Type B pancreatic cell (in vitro differentiated cells): Measurements from ENCODE around the gene MMP19. TPM values are rescaled to one million over a fixed set of nuclear protein-coding genes. Genes with fewer than 3 reads are reported as not detected.
"Not testable (repeated sequence)": the region's sequence is repeated elsewhere in the genome, so short reads cannot be mapped to it uniquely, and the experiment has no call there.

Experiments
- DNase-seq: peaks from one replicate; pipeline ENCODE4 v3.0.0; 2021; ENCODE audit warnings: mixed read lengths; ENCODE audit not compliant: unreplicated experiment; ENCODE audit errors: extremely low spot score
- H3K27ac Mint-ChIP-seq: 2 replicates; pipeline ENCODE4 v1.8.0; 2021; ENCODE audit warnings: mild to moderate bottlenecking, mixed read lengths
- H3K27me3 Mint-ChIP-seq: 2 replicates; pipeline ENCODE4 v1.8.0; 2021; ENCODE audit warnings: mixed read lengths
- H3K36me3 Mint-ChIP-seq: 2 replicates; pipeline ENCODE4 v1.8.0; 2021; ENCODE audit warnings: mixed read lengths
- H3K4me1 Mint-ChIP-seq: one replicate; pipeline ENCODE4 v1.8.0; 2021; ENCODE audit warnings: mixed read lengths; ENCODE audit not compliant: unreplicated experiment
- H3K4me3 Mint-ChIP-seq: 2 replicates; pipeline ENCODE4 v1.8.0; 2021; ENCODE audit warnings: mild to moderate bottlenecking, mixed read lengths
- H3K9me3 Mint-ChIP-seq: 2 replicates; pipeline ENCODE4 v1.8.0; 2021; ENCODE audit warnings: mixed read lengths
- CTCF ChIP-seq: fragments of 200-600 bp; sonication (generic); conservative IDR thresholded peaks from 2 replicates; pipeline ENCODE4 v1.5.0; 2021; ENCODE audit warnings: antibody characterized with exemption, mild to moderate bottlenecking
- total RNA-seq: library from RNA; stranded (reverse); gene quantifications from 2 replicates; pipeline ENCODE4 v1.2.1, GENCODE V29; 2021; ENCODE audit warnings: low replicate concordance

The MMP19 gene
- total RNA-seq, 1 donor from 2014 or later, result 0.48 TPM

- no peak for TF ChIP-seq CTCF
- Mint-ChIP-seq H3K9me3 (no peaks in the 10 kb centered on the region), H3K4me1 (peaks cover 4% of the 10 kb centered on the region), H3K27me3 (peaks cover 7% of the 10 kb centered on the region), H3K36me3 (no peaks in the 10 kb centered on the region), H3K4me3 (no peak overlapping the region), H3K27ac (no peak overlapping the region)
- DNase-seq, result no peak
These were observed 2.0 kb downstream of the MMP19 start for GRCh38 chr12:55840581-55841351.

- no peaks in the 10 kb centered on the region for H3K9me3 Mint-ChIP-seq
- DNase-seq, result no peak
- H3K27me3 Mint-ChIP-seq, result peaks cover 7% of the 10 kb centered on the region
- H3K27ac Mint-ChIP-seq, result no peak overlapping the region
- H3K4me3 Mint-ChIP-seq, result no peak overlapping the region
- peaks cover 4% of the 10 kb centered on the region for H3K4me1 Mint-ChIP-seq
- H3K36me3 Mint-ChIP-seq, result no peaks in the 10 kb centered on the region
- no peak for TF ChIP-seq CTCF
These were observed 3.2 kb downstream of the MMP19 start for GRCh38 chr12:55839345-55840140.

GRCh38 chr12:55838361-55838760, 4.4 kb downstream of the MMP19 start:
- Mint-ChIP-seq H3K36me3 (no peaks in the 10 kb centered on the region), H3K27me3 (peaks cover 7% of the 10 kb centered on the region), H3K9me3 (no peaks in the 10 kb centered on the region), H3K27ac (no peak overlapping the region), H3K4me3 (no peak overlapping the region), H3K4me1 (peaks cover 7% of the 10 kb centered on the region)
- TF ChIP-seq CTCF, result no peak
- DNase-seq, result no peak

- not testable (repeated sequence) for DNase-seq, H3K27me3 Mint-ChIP-seq, H3K9me3 Mint-ChIP-seq, H3K36me3 Mint-ChIP-seq, H3K27ac Mint-ChIP-seq, H3K4me3 Mint-ChIP-seq
- H3K4me1 Mint-ChIP-seq, result peaks cover 13% of the 10 kb centered on the region
These were observed 8.3 kb downstream of the MMP19 start for GRCh38 chr12:55834400-55834799.

GRCh38 chr12:55833056-55833455, 9.7 kb downstream of the MMP19 start:
- H3K9me3 Mint-ChIP-seq, result no peaks in the 10 kb centered on the region
- H3K27ac Mint-ChIP-seq, result no peak overlapping the region
- no peak for TF ChIP-seq CTCF
- H3K4me3 Mint-ChIP-seq, result peak overlapping the region; percentile 71
- peaks cover 17% of the 10 kb centered on the region for H3K4me1 Mint-ChIP-seq
- no peaks in the 10 kb centered on the region for H3K36me3 Mint-ChIP-seq
- DNase-seq, result no peak
- no peaks in the 10 kb centered on the region for H3K27me3 Mint-ChIP-seq

- Mint-ChIP-seq H3K9me3 (no peaks in the 10 kb centered on the region), H3K4me1 (peaks cover 27% of the 10 kb centered on the region), H3K4me3 (peak overlapping the region; percentile 98), H3K27ac (peak overlapping the region; percentile 96), H3K27me3 (no peaks in the 10 kb centered on the region), H3K36me3 (peaks cover 8% of the 10 kb centered on the region)
- no peak for DNase-seq
- TF ChIP-seq CTCF, result no peak
These were observed 11.3 kb downstream of the MMP19 start for GRCh38 chr12:55831447-55831815.
